ENCODE data around the gene IGSF6.

DNA sequence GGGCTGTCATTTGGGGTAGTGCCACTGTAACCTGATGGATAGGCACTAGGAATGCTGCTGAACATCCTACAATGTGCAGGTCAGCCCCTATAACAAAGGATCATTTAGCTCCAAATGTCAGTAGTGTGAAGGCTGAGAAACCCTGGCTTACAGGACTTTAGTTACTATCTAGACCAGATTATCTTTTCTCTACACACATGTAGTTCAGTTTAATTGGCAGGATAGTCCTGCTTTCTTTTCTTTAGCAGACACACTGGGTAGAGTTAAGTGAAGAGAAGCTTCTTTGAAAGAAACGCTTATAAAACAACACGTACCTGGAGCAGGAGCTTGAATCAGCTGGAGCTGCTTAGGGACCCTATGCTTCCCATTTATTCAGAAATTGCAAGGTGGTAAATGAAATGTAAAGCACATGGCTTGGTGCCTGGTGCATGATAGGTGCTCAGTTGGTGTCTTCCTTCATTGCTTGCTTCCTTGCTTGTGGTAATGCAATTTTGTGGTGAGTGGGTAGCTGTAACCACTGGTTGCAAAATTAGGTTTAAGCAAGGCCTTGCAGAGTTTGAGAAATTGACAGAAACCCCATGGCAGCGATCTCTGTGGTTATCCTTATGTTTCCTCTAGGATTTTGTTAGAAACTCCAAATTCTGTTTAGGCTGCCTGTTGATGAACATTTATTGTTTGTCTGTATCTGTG is 43.6 kb downstream of the IGSF6 start:
- TF ChIP-seq, protein P1, sequence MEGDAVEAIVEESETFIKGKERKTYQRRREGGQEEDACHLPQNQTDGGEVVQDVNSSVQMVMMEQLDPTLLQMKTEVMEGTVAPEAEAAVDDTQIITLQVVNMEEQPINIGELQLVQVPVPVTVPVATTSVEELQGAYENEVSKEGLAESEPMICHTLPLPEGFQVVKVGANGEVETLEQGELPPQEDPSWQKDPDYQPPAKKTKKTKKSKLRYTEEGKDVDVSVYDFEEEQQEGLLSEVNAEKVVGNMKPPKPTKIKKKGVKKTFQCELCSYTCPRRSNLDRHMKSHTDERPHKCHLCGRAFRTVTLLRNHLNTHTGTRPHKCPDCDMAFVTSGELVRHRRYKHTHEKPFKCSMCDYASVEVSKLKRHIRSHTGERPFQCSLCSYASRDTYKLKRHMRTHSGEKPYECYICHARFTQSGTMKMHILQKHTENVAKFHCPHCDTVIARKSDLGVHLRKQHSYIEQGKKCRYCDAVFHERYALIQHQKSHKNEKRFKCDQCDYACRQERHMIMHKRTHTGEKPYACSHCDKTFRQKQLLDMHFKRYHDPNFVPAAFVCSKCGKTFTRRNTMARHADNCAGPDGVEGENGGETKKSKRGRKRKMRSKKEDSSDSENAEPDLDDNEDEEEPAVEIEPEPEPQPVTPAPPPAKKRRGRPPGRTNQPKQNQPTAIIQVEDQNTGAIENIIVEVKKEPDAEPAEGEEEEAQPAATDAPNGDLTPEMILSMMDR (conservative IDR thresholded peaks at IDR 0.05; ENCODE audit: low read depth, low read length), result no peak
- TF ChIP-seq RCOR1 (IDR thresholded peaks at IDR 0.05; ENCODE audit: insufficient replicate concordance, low read length) (no peak), MAZ (IDR thresholded peaks at IDR 0.05; ENCODE audit: borderline replicate concordance, low read depth, low read length) (no peak), MXI1 (IDR thresholded peaks at IDR 0.05; ENCODE audit: borderline replicate concordance, low read depth, low read length) (no peak), RFX5 (IDR thresholded peaks at IDR 0.05; ENCODE audit: low read depth, low read length) (no peak), BHLHE40 (IDR thresholded peaks at IDR 0.05; ENCODE audit: low read depth, low read length) (no peak), RAD21 (IDR thresholded peaks at IDR 0.05; ENCODE audit: low read length) (no peak), POLR2A (IDR thresholded peaks at IDR 0.05; ENCODE audit: low read depth, low read length) (no peak), MAFK (IDR thresholded peaks at IDR 0.05; ENCODE audit: low read depth, low read length) (no peak), CHD1 (IDR thresholded peaks at IDR 0.05; ENCODE audit: low read depth, low read length) (no peak), NFE2L2 (IDR thresholded peaks at IDR 0.05; ENCODE audit: low read depth, low read length) (no peak)
- TF ChIP-seq, protein P2, sequence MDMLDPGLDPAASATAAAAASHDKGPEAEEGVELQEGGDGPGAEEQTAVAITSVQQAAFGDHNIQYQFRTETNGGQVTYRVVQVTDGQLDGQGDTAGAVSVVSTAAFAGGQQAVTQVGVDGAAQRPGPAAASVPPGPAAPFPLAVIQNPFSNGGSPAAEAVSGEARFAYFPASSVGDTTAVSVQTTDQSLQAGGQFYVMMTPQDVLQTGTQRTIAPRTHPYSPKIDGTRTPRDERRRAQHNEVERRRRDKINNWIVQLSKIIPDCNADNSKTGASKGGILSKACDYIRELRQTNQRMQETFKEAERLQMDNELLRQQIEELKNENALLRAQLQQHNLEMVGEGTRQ (IDR thresholded peaks at IDR 0.05; ENCODE audit: low read depth, low read length), result no peak
- TF ChIP-seq, protein P3, sequence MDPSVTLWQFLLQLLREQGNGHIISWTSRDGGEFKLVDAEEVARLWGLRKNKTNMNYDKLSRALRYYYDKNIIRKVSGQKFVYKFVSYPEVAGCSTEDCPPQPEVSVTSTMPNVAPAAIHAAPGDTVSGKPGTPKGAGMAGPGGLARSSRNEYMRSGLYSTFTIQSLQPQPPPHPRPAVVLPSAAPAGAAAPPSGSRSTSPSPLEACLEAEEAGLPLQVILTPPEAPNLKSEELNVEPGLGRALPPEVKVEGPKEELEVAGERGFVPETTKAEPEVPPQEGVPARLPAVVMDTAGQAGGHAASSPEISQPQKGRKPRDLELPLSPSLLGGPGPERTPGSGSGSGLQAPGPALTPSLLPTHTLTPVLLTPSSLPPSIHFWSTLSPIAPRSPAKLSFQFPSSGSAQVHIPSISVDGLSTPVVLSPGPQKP (IDR thresholded peaks at IDR 0.05; ENCODE audit: borderline replicate concordance, low read depth, low read length), result no peak

Measured in IMR-90 (cell line).